H1 (cell line): ENCODE data around the gene TSPEAR. TPM values are rescaled to one million over a fixed set of nuclear protein-coding genes. Genes with fewer than 3 reads are reported as not detected.

Experiments used
- CTCF ChIA-PET: fragments of 300-600 bp; sonication (Branson Sonifier 250); formaldehyde crosslinking; loops from one replicate; lab custom pipeline; 2021; ENCODE audit not compliant: partially characterized antibody; lab: Charles Lee
- POLR2A ChIA-PET: fragments of 300-600 bp; sonication (Branson Sonifier 250); formaldehyde crosslinking; loops from one replicate; lab custom pipeline; 2021; ENCODE audit warnings: inconsistent platforms; ENCODE audit not compliant: partially characterized antibody; lab: Charles Lee
- DNase-seq, 2 experiments: peaks; one replicate each; pipeline versions ENCODE4 v3.0.0 to v3.0.0-alpha.2; 2010 to 2022; ENCODE audit warnings: low spot score in 2 of 2, low read depth in 1 of 2, mixed read lengths in 1 of 2
- FAIRE-seq: peaks from 2 replicates; lab custom pipeline; 2011; peaks lifted over from hg19 to GRCh38; lab: Jason Lieb, UNC
- H2AFZ ChIP-seq: 2 replicates; pipeline ENCODE4 v1.8.1; 2012; ENCODE audit warnings: low read length, inconsistent platforms
- H2AK5ac ChIP-seq: 2 replicates; pipeline ENCODE4 v1.6.1; 2013; ENCODE audit warnings: low read depth, low read length
- H2BK120ac ChIP-seq: replicated peaks from 2 replicates; pipeline ENCODE3; 2013; ENCODE audit warnings: low read depth, low read length, inconsistent platforms
- H2BK12ac ChIP-seq: 2 replicates; pipeline ENCODE4 v1.6.1; 2013; ENCODE audit warnings: low read depth, low read length
- H2BK15ac ChIP-seq: 2 replicates; pipeline ENCODE4 v1.6.1; 2013; ENCODE audit warnings: low read length
- H2BK20ac ChIP-seq: 2 replicates; pipeline ENCODE4 v1.6.1; 2013; ENCODE audit warnings: low read length
- H2BK5ac ChIP-seq: 2 replicates; pipeline ENCODE4 v1.6.1; 2013; ENCODE audit warnings: low read depth, low read length
- H3K14ac ChIP-seq: 2 replicates; pipeline ENCODE4 v1.6.1; 2013; ENCODE audit warnings: inconsistent platforms; ENCODE audit not compliant: insufficient read length
- H3K18ac ChIP-seq: 2 replicates; pipeline ENCODE4 v1.6.1; 2013; ENCODE audit warnings: low read length; ENCODE audit errors: extremely low read depth
- H3K23ac ChIP-seq: 2 replicates; pipeline ENCODE4 v1.6.1; 2013; ENCODE audit warnings: inconsistent platforms; ENCODE audit not compliant: insufficient read length
- H3K23me2 ChIP-seq: 2 replicates; pipeline ENCODE4 v1.6.1; 2013; ENCODE audit warnings: low read depth, low read length
- H3K27ac ChIP-seq: 2 replicates; pipeline ENCODE4 v1.6.1; 2011; ENCODE audit warnings: low read depth, low read length, inconsistent platforms
- H3K27me3 ChIP-seq, 4 experiments: replicated peaks in 1 of 4; 1 replicate in 1 of 4; 2 replicates in 3 of 4; pipeline versions ENCODE4 v1.6.1 to v1.8.1; 2011 to 2013; ENCODE audit warnings: low read length in 3 of 4, mild to moderate bottlenecking in 3 of 4, inconsistent platforms in 2 of 4, mixed read lengths in 2 of 4, moderate library complexity in 1 of 4; ENCODE audit not compliant: control insufficient read depth in 3 of 4, insufficient read depth in 3 of 4; ENCODE audit errors: extremely low read depth in 1 of 4
- H3K36me3 ChIP-seq, 4 experiments: 2 replicates each; pipeline versions ENCODE4 v1.6.1 to v1.8.1; 2011 to 2013; ENCODE audit warnings: mild to moderate bottlenecking in 4 of 4, low read length in 3 of 4, moderate library complexity in 2 of 4, control low read depth in 1 of 4, inconsistent platforms in 1 of 4; ENCODE audit not compliant: insufficient read depth in 4 of 4, control insufficient read depth in 2 of 4
- H3K4ac ChIP-seq: replicated peaks from 2 replicates; pipeline ENCODE3; 2013; ENCODE audit warnings: low read length, low read depth, mixed read lengths, inconsistent platforms; ENCODE audit not compliant: insufficient read length
- H3K4me1 ChIP-seq, 4 experiments: replicated peaks in 1 of 4; 1 replicate in 1 of 4; 2 replicates in 3 of 4; pipeline versions ENCODE4 v1.6.1 to v1.8.1; 2011 to 2013; ENCODE audit warnings: low read length in 3 of 4, inconsistent platforms in 2 of 4, mixed read lengths in 1 of 4; ENCODE audit not compliant: insufficient read depth in 4 of 4, control insufficient read depth in 3 of 4
- H3K4me2 ChIP-seq, 2 experiments: 2 replicates each; pipeline versions ENCODE4 v1.6.1 to v1.8.1; 2011 to 2013; ENCODE audit warnings: low read depth in 2 of 2, low read length in 2 of 2, control low read depth in 1 of 2, inconsistent platforms in 1 of 2, mild to moderate bottlenecking in 1 of 2; ENCODE audit not compliant: insufficient read depth in 1 of 2
- H3K4me3 ChIP-seq, 4 experiments: fragments of 200-600, 300-600 bp in 1 of 4; sonication (generic), shearing (Covaris generic), sonication (Bioruptor Twin) in 1 of 4; 2 replicates each; pipeline versions ENCODE4 v1.5.1 to v1.8.1; 2011 to 2016; ENCODE audit warnings: low read length in 4 of 4, low read depth in 3 of 4, control low read depth in 2 of 4, inconsistent platforms in 2 of 4, mild to moderate bottlenecking in 2 of 4, mixed read lengths in 1 of 4, moderate library complexity in 1 of 4; ENCODE audit not compliant: insufficient read depth in 2 of 4; ENCODE audit errors: extremely low read depth in 1 of 4
- H3K56ac ChIP-seq: replicated peaks from 2 replicates; pipeline ENCODE3; 2013; ENCODE audit warnings: low read depth, mild to moderate bottlenecking, mixed read lengths, low read length, inconsistent platforms; ENCODE audit not compliant: insufficient read length
- H3K79me1 ChIP-seq: 2 replicates; pipeline ENCODE4 v1.6.1; 2013; ENCODE audit warnings: low read depth, low read length, control low read depth
- H3K79me2 ChIP-seq, 2 experiments: 2 replicates each; pipeline versions ENCODE4 v1.6.1 to v1.8.1; 2012 to 2013; ENCODE audit warnings: low read length in 2 of 2, mild to moderate bottlenecking in 2 of 2, inconsistent platforms in 1 of 2; ENCODE audit not compliant: insufficient read depth in 2 of 2, control insufficient read depth in 1 of 2
- H3K9ac ChIP-seq, 4 experiments: replicated peaks in 1 of 4; 1 replicate in 1 of 4; 2 replicates in 3 of 4; pipeline versions ENCODE4 v1.6.1 to v1.8.1; 2011 to 2013; ENCODE audit warnings: low read depth in 3 of 4, low read length in 3 of 4, control low read depth in 2 of 4, mild to moderate bottlenecking in 2 of 4, moderate library complexity in 2 of 4, inconsistent platforms in 1 of 4; ENCODE audit errors: extremely low read depth in 1 of 4
- H3K9me3 ChIP-seq, 2 experiments: 2 replicates each; pipeline versions ENCODE4 v1.6.1 to v1.8.1; 2012 to 2013; ENCODE audit warnings: mild to moderate bottlenecking in 2 of 2, moderate library complexity in 2 of 2, control low read depth in 1 of 2, inconsistent platforms in 1 of 2, low read depth in 1 of 2, low read length in 1 of 2, mixed read lengths in 1 of 2; ENCODE audit not compliant: insufficient read depth in 2 of 2
- H4K20me1 ChIP-seq, 2 experiments: replicated peaks in 1 of 2; 2 replicates each; pipeline versions ENCODE3 to v1.8.1; 2011 to 2013; ENCODE audit warnings: inconsistent platforms in 2 of 2, low read length in 2 of 2, mild to moderate bottlenecking in 1 of 2; ENCODE audit not compliant: insufficient read depth in 2 of 2, control insufficient read depth in 1 of 2
- H4K5ac ChIP-seq: 2 replicates; pipeline ENCODE4 v1.6.1; 2013; ENCODE audit warnings: low read length, low read depth, mixed read lengths, inconsistent platforms; ENCODE audit not compliant: insufficient read length
- H4K8ac ChIP-seq: 2 replicates; pipeline ENCODE4 v1.8.0; 2013; ENCODE audit warnings: mild to moderate bottlenecking, moderate library complexity, low read length, inconsistent platforms; ENCODE audit not compliant: insufficient read depth; ENCODE audit errors: extremely low read depth
- H4K91ac ChIP-seq: replicated peaks from 2 replicates; pipeline ENCODE3; 2013; ENCODE audit warnings: low read length, mixed read lengths, inconsistent platforms; ENCODE audit not compliant: insufficient read length
- BACH1 ChIP-seq: IDR thresholded peaks from 2 replicates; pipeline ENCODE4 v1.6.1; 2012; ENCODE audit warnings: low read length, improper control_type of control experiment
- CEBPB ChIP-seq: IDR thresholded peaks from 2 replicates; pipeline ENCODE4 v1.6.1; 2012; ENCODE audit warnings: low read depth, low read length
- EGR1 ChIP-seq: IDR thresholded peaks from 2 replicates; pipeline ENCODE4 v1.6.1; 2011; ENCODE audit warnings: low read depth, low read length, borderline replicate concordance
- EP300 ChIP-seq, 2 experiments: IDR thresholded peaks; 1 replicate in 1 of 2; 2 replicates in 1 of 2; pipeline ENCODE4 v1.6.1; 2011 to 2012; ENCODE audit warnings: low read depth in 2 of 2, low read length in 2 of 2, mild to moderate bottlenecking in 2 of 2, borderline replicate concordance in 1 of 2, inconsistent platforms in 1 of 2, moderate library complexity in 1 of 2
- POU5F1 ChIP-seq: IDR thresholded peaks from 2 replicates; pipeline ENCODE4 v1.6.1; 2011; ENCODE audit warnings: low read depth, mild to moderate bottlenecking, low read length, moderate library complexity
- RAD21 ChIP-seq, 2 experiments: IDR thresholded peaks in 1 of 2; conservative IDR thresholded peaks in 1 of 2; 2 replicates each; pipeline ENCODE4 v1.6.1; 2011; ENCODE audit warnings: low read depth in 2 of 2, low read length in 2 of 2, improper control_type of control experiment in 1 of 2, inconsistent platforms in 1 of 2, mild to moderate bottlenecking in 1 of 2, moderate library complexity in 1 of 2
- SIX5 ChIP-seq: IDR thresholded peaks from 2 replicates; pipeline ENCODE4 v1.6.1; 2011; ENCODE audit warnings: mild to moderate bottlenecking, low read depth, low read length
- TCF12 ChIP-seq: IDR thresholded peaks from 2 replicates; pipeline ENCODE4 v1.6.1; 2011; ENCODE audit warnings: low read depth, mild to moderate bottlenecking, low read length
- WGBS, 2 experiments: shearing (Covaris generic) in 1 of 2; methylation state at CpG; one replicate each; pipeline versions ENCODE4 v1.1.6 to v1.1.7; 2013 to 2015; ENCODE audit warnings: low lambda C conversion rate in 2 of 2, mixed read lengths in 2 of 2, inconsistent platforms in 1 of 2, low coverage in 1 of 2, missing lambda C conversion rate in 1 of 2; ENCODE audit not compliant: insufficient replicate concordance in 2 of 2, insufficient coverage in 1 of 2, insufficient read length in 1 of 2; ENCODE audit errors: extremely low coverage in 1 of 2, missing lambda C conversion rate in 1 of 2; 5-methylcytosine and 5-hydroxymethylcytosine counted together
- polyA plus RNA-seq, 7 experiments: library from polyadenylated mRNA; depleted of rRNA in 3 of 7; stranded (reverse) in 5 of 7; unstranded in 2 of 7; fragments of >200 nt in 5 of 7; fragments of 200-250 nt in 2 of 7; gene quantifications; 1 replicate in 5 of 7; 2 replicates in 1 of 7; 4 replicates in 1 of 7; pipeline versions ENCODE4 v1.2.1 to v1.2.3, GENCODE V29; 2011 to 2013; ENCODE audit warnings: missing spikeins in 2 of 7, mixed read lengths in 2 of 7
- total RNA-seq: library from RNA; stranded (reverse); fragmentation: NEBNext Ultra II Directional; extraction: Animal tissue kit (Norgen Biotek cat#: 25700); gene quantifications from 2 replicates; pipeline ENCODE4 v1.2.1, GENCODE V29; 2021

Gene TSPEAR
- total and polyA plus RNA-seq, 2 of the 8 experiments (the other 6 are each of a cell fraction or from before 2014, with no cell fraction given) = 0.58 to 0.89 TPM

- DNase-seq (peak in 1 of 2 experiments; percentile 39), FAIRE-seq (no peak)
- no peaks in the 10 kb centered on the region; the same call in 1 of the 2 replicates for H3K23me2 ChIP-seq
- CTCF ChIA-PET = interaction anchor here (1.0 to 1.2 kb wide), 3 partner anchors 11 to 18 kb away, joined by 3 to 4 read pairs (median 3); no protein-coding TSS in a partner anchor
- no peak overlapping the region for H4K5ac ChIP-seq
- no peak overlapping the region for H2BK20ac ChIP-seq
- no peak overlapping the region for H2AK5ac ChIP-seq
- H2BK15ac ChIP-seq = no peak overlapping the region
- no peaks in the 10 kb centered on the region for H3K79me1 ChIP-seq
- no peaks in the 10 kb centered on the region for H3K4me1 ChIP-seq
- H2BK120ac ChIP-seq = no peak overlapping the region
- no peaks in the 10 kb centered on the region for H3K36me3 ChIP-seq
- H3K27me3 ChIP-seq = no peaks in the 10 kb centered on the region
- no peak overlapping the region for H2BK12ac ChIP-seq
- H2BK5ac ChIP-seq = no peak overlapping the region
- no peaks in the 10 kb centered on the region for H4K20me1 ChIP-seq
- H3K9ac ChIP-seq = no peak overlapping the region
- H3K4me2 ChIP-seq = no peak overlapping the region
- peaks cover 47 to 67% of the 10 kb centered on the region in 2 experiments for H3K9me3 ChIP-seq
- no peak for TF ChIP-seq SIX5
- TF ChIP-seq BACH1 = no peak
- no peak for TF ChIP-seq CEBPB
- TF ChIP-seq TCF12 = no peak
- no peak for TF ChIP-seq RAD21 (IDR thresholded peaks at IDR 0.05 in 1 of 2, conservative IDR thresholded peaks at IDR 0.05 in 1 of 2; ENCODE audit: low read depth in 2 of 2, low read length in 2 of 2)
- no peak for TF ChIP-seq EP300 (IDR thresholded peaks at IDR 0.05; ENCODE audit: borderline replicate concordance in 1 of 2, low read depth in 2 of 2, low read length in 2 of 2)
- no peak for TF ChIP-seq EGR1
- no peak for TF ChIP-seq POU5F1
- H4K8ac ChIP-seq = no peak overlapping the region
- H3K27ac ChIP-seq = no peak overlapping the region
- POLR2A ChIA-PET = interaction anchor here (0.6 kb wide), 1 partner anchor 30 kb away, joined by 3 read pairs; no protein-coding TSS in a partner anchor
- no peaks in the 10 kb centered on the region for H3K79me2 ChIP-seq
- no peak overlapping the region for H3K23ac ChIP-seq
- no peak overlapping the region for H3K14ac ChIP-seq
- no peak overlapping the region for H3K56ac ChIP-seq
- H3K18ac ChIP-seq = no peak overlapping the region
- H3K4ac ChIP-seq = no peak overlapping the region
- no peak overlapping the region for H2AFZ ChIP-seq
- H4K91ac ChIP-seq = no peak overlapping the region
- H3K4me3 ChIP-seq = no peak overlapping the region
- 86% methylated on average over 3 of the region's 3 CpGs; no CpG with 5 or more reads in 1 of the 2 experiments for WGBS, 2 experiments
Measured at GRCh38 chr21:44737706-44738354, 26.5 kb upstream of the TSPEAR start.
